HepG2 (cell line): ENCODE data around the gene STAP2. TPM values are rescaled to one million over a fixed set of nuclear protein-coding genes. Genes with fewer than 3 reads are reported as not detected.

Source experiments
- AKAP8 ChIP-seq: sonication (generic); formaldehyde crosslinking; IDR thresholded peaks from 2 replicates; pipeline ENCODE4 v1.5.1; 2020; ENCODE audit warnings: mild to moderate bottlenecking, missing genetic modification reagents
- FIP1L1 ChIP-seq: fragments of 200-400 bp; formaldehyde crosslinking; IDR thresholded peaks from 2 replicates; pipeline ENCODE4 v1.6.1; 2018; ENCODE audit warnings: low read depth, mild to moderate bottlenecking, low read length, moderate library complexity, borderline replicate concordance; ENCODE audit not compliant: insufficient read depth
- NKX3-1 ChIP-seq: sonication (generic); formaldehyde crosslinking; IDR thresholded peaks from 2 replicates; pipeline ENCODE4 v1.5.0; 2020; ENCODE audit warnings: missing genetic modification reagents
- SALL1 ChIP-seq: sonication (generic); formaldehyde crosslinking; IDR thresholded peaks from 2 replicates; pipeline ENCODE4 v1.8.0; 2022; ENCODE audit warnings: mild to moderate bottlenecking, missing genetic modification reagents
- SOX13 ChIP-seq, 3 experiments: fragments of 450-650 bp in 1 of 3; sonication (generic) in 1 of 3; formaldehyde crosslinking in 1 of 3; IDR thresholded peaks in 2 of 3; conservative IDR thresholded peaks in 1 of 3; 2 replicates each; pipeline versions ENCODE4 v1.5.0 to v1.6.1; 2016 to 2020; ENCODE audit warnings: antibody characterized with exemption in 1 of 3, mild to moderate bottlenecking in 1 of 3, missing compliant biosample characterization in 1 of 3, missing genetic modification reagents in 1 of 3, moderate library complexity in 1 of 3
- ZFP36 ChIP-seq: fragments of 150-350 bp; IDR thresholded peaks from 2 replicates; pipeline ENCODE4 v1.6.1; 2018; ENCODE audit warnings: borderline replicate concordance, low read length, low read depth; ENCODE audit not compliant: partially characterized antibody
- ZNF329 ChIP-seq: sonication (generic); formaldehyde crosslinking; IDR thresholded peaks from 2 replicates; pipeline ENCODE4 v1.9.0; 2021; ENCODE audit warnings: low read depth, mild to moderate bottlenecking, missing genetic modification reagents
- ZNF331 ChIP-seq: sonication (generic); formaldehyde crosslinking; IDR thresholded peaks from 2 replicates; pipeline ENCODE4 v1.4.0; 2020; ENCODE audit warnings: missing genetic modification reagents
- ZNF616 ChIP-seq: sonication (generic); formaldehyde crosslinking; IDR thresholded peaks from 2 replicates; pipeline ENCODE4 v1.5.0; 2020; ENCODE audit warnings: low read depth, mild to moderate bottlenecking, missing genetic modification reagents
- polyA plus RNA-seq, 8 experiments: library from polyadenylated mRNA; depleted of rRNA in 3 of 8; stranded (reverse) in 7 of 8; unstranded in 1 of 8; fragments of >200 nt; fragmentation: Illumina TruSeq in 4 of 8; extraction: Trizol in 4 of 8; gene quantifications; 2 replicates each; pipeline versions ENCODE4 v1.2.1 to v1.2.3, GENCODE V29; 2011 to 2016; ENCODE audit warnings: low read depth in 4 of 8, missing spikeins in 1 of 8, mixed read lengths in 1 of 8; ENCODE audit not compliant: insufficient read depth in 1 of 8
- total RNA-seq, 5 experiments: library from RNA; depleted of rRNA; stranded (reverse); fragments of >200 nt; fragmentation: Illumina TruSeq; extraction: Trizol; gene quantifications; 2 replicates each; pipeline ENCODE4 v1.2.3, GENCODE V29; 2016; ENCODE audit warnings: low read depth in 1 of 5
- TF ChIP-seq, protein P1 (sequence below): sonication (generic); formaldehyde crosslinking; IDR thresholded peaks from 2 replicates; pipeline ENCODE4 v1.4.0; 2020; ENCODE audit warnings: missing genetic modification reagents
- TF ChIP-seq, protein P2 (sequence below): sonication (generic); formaldehyde crosslinking; conservative IDR thresholded peaks from 2 replicates; pipeline ENCODE4 v1.4.0; 2020; ENCODE audit warnings: mild to moderate bottlenecking, missing genetic modification reagents, moderate library complexity
- TF ChIP-seq, protein P3 (sequence below): sonication (generic); formaldehyde crosslinking; IDR thresholded peaks from 2 replicates; pipeline ENCODE4 v1.4.0; 2020; ENCODE audit warnings: missing genetic modification reagents, mild to moderate bottlenecking, borderline replicate concordance
- TF ChIP-seq, protein P4 (sequence below): sonication (generic); formaldehyde crosslinking; conservative IDR thresholded peaks from 2 replicates; pipeline ENCODE4 v1.4.0; 2020; ENCODE audit warnings: missing genetic modification reagents
- TF ChIP-seq, protein P5 (sequence below): fragments of 450-650 bp; IDR thresholded peaks from 2 replicates; pipeline ENCODE4 v1.6.1; 2017

The STAP2 gene
- total and polyA plus RNA-seq, 2 of the 13 experiments (the other 11 are each of a cell fraction or from before 2014, with no cell fraction given), result 39.0 to 43.7 TPM

DNA sequence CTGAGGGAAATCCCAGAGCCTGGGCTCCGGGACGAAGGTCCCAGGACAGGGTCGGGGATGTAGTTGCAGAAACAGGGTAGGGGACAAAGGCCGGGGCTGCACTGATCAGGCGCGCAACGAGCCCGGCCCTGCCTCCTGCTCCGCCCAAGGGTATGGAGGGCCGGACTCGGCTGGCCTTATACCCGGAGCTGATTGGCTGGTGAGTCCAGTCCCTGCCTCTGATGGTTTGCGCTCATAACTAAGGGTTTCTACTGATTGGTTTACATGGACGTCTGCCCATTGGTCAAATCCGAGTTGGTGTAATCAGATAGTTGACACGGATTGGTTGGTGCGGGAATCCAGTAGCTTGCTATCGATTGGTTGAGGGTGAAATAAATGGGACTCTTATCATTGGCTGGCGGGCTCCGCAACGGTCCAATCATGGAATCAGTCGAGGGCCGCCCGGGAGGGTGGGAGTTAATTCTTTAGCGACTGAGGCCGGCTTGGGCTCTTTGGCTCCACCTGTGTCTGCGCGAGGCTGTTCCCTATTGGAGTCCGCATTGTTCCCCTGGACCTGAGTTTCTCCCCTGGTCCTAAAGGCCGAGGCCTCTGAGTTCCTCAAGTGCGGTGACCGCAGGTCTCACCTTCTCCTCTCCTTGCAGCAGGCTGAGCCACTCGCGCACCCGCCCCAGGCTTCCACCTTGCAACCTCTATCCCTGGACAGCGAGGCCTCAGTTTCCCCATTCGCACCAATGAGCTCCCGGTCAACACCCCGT is 4.2 kb upstream of the STAP2 start (continued):
- TF ChIP-seq, protein P1, sequence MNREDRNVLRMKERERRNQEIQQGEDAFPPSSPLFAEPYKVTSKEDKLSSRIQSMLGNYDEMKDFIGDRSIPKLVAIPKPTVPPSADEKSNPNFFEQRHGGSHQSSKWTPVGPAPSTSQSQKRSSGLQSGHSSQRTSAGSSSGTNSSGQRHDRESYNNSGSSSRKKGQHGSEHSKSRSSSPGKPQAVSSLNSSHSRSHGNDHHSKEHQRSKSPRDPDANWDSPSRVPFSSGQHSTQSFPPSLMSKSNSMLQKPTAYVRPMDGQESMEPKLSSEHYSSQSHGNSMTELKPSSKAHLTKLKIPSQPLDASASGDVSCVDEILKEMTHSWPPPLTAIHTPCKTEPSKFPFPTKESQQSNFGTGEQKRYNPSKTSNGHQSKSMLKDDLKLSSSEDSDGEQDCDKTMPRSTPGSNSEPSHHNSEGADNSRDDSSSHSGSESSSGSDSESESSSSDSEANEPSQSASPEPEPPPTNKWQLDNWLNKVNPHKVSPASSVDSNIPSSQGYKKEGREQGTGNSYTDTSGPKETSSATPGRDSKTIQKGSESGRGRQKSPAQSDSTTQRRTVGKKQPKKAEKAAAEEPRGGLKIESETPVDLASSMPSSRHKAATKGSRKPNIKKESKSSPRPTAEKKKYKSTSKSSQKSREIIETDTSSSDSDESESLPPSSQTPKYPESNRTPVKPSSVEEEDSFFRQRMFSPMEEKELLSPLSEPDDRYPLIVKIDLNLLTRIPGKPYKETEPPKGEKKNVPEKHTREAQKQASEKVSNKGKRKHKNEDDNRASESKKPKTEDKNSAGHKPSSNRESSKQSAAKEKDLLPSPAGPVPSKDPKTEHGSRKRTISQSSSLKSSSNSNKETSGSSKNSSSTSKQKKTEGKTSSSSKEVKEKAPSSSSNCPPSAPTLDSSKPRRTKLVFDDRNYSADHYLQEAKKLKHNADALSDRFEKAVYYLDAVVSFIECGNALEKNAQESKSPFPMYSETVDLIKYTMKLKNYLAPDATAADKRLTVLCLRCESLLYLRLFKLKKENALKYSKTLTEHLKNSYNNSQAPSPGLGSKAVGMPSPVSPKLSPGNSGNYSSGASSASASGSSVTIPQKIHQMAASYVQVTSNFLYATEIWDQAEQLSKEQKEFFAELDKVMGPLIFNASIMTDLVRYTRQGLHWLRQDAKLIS (CRISPR knock-in tag), result no peak
- TF ChIP-seq, protein P2, sequence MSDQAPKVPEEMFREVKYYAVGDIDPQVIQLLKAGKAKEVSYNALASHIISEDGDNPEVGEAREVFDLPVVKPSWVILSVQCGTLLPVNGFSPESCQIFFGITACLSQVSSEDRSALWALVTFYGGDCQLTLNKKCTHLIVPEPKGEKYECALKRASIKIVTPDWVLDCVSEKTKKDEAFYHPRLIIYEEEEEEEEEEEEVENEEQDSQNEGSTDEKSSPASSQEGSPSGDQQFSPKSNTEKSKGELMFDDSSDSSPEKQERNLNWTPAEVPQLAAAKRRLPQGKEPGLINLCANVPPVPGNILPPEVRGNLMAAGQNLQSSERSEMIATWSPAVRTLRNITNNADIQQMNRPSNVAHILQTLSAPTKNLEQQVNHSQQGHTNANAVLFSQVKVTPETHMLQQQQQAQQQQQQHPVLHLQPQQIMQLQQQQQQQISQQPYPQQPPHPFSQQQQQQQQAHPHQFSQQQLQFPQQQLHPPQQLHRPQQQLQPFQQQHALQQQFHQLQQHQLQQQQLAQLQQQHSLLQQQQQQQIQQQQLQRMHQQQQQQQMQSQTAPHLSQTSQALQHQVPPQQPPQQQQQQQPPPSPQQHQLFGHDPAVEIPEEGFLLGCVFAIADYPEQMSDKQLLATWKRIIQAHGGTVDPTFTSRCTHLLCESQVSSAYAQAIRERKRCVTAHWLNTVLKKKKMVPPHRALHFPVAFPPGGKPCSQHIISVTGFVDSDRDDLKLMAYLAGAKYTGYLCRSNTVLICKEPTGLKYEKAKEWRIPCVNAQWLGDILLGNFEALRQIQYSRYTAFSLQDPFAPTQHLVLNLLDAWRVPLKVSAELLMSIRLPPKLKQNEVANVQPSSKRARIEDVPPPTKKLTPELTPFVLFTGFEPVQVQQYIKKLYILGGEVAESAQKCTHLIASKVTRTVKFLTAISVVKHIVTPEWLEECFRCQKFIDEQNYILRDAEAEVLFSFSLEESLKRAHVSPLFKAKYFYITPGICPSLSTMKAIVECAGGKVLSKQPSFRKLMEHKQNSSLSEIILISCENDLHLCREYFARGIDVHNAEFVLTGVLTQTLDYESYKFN (CRISPR knock-in tag), result peak; percentile 88
- TF ChIP-seq ZNF329 (CRISPR knock-in tag) (no peak; the same call in 1 of the 2 replicates), SALL1 (peak; percentile 83; the same call in 1 of the 2 replicates), ZNF331 (CRISPR knock-in tag) (peak; percentile 81), SOX13 (IDR thresholded peaks at IDR 0.05) (no peak), SOX13 (CRISPR knock-in tag; conservative IDR thresholded peaks at IDR 0.05 in 1 of 2, IDR thresholded peaks at IDR 0.05 in 1 of 2) (peak in 1 of 2 experiments; percentile 65; a peak in 2 of 4 replicates), FIP1L1 (no peak), ZNF616 (peak; percentile 71), NKX3-1 (CRISPR knock-in tag) (no peak), AKAP8 (CRISPR knock-in tag) (no peak), ZFP36 (no peak)
- TF ChIP-seq, protein P3, sequence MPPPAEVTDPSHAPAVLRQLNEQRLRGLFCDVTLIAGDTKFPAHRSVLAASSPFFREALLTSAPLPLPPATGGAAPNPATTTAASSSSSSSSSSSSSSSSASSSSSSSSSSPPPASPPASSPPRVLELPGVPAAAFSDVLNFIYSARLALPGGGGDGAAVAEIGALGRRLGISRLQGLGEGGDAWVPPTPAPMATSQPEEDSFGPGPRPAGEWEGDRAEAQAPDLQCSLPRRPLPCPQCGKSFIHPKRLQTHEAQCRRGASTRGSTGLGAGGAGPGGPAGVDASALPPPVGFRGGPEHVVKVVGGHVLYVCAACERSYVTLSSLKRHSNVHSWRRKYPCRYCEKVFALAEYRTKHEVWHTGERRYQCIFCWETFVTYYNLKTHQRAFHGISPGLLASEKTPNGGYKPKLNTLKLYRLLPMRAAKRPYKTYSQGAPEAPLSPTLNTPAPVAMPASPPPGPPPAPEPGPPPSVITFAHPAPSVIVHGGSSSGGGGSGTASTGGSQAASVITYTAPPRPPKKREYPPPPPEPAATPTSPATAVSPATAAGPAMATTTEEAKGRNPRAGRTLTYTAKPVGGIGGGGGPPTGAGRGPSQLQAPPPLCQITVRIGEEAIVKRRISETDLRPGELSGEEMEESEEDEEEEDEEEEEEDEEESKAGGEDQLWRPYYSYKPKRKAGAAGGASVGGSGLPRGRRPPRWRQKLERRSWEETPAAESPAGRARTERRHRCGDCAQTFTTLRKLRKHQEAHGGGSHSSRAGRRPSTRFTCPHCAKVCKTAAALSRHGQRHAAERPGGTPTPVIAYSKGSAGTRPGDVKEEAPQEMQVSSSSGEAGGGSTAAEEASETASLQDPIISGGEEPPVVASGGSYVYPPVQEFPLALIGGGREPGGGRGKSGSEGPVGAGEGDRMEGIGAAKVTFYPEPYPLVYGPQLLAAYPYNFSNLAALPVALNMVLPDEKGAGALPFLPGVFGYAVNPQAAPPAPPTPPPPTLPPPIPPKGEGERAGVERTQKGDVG (CRISPR knock-in tag), result peak; percentile 37; the same call in 1 of the 2 replicates
- TF ChIP-seq, protein P4, sequence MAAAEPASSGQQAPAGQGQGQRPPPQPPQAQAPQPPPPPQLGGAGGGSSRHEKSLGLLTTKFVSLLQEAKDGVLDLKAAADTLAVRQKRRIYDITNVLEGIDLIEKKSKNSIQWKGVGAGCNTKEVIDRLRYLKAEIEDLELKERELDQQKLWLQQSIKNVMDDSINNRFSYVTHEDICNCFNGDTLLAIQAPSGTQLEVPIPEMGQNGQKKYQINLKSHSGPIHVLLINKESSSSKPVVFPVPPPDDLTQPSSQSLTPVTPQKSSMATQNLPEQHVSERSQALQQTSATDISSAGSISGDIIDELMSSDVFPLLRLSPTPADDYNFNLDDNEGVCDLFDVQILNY (CRISPR knock-in tag), result no peak
- TF ChIP-seq, protein P5, sequence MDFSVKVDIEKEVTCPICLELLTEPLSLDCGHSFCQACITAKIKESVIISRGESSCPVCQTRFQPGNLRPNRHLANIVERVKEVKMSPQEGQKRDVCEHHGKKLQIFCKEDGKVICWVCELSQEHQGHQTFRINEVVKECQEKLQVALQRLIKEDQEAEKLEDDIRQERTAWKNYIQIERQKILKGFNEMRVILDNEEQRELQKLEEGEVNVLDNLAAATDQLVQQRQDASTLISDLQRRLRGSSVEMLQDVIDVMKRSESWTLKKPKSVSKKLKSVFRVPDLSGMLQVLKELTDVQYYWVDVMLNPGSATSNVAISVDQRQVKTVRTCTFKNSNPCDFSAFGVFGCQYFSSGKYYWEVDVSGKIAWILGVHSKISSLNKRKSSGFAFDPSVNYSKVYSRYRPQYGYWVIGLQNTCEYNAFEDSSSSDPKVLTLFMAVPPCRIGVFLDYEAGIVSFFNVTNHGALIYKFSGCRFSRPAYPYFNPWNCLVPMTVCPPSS, result no peak
